GM18505 (cell line): ENCODE data around the gene KCNK6.
A peak's percentile ranks its signal among the peaks of the same experiment; 100 is the strongest.

Source experiments
- ATAC-seq: cut with Tn5 transposase; IDR thresholded peaks from one replicate; pipeline ENCODE4 v1.9.1; 2021; ENCODE audit not compliant: unreplicated experiment
- POLR2A ChIP-seq: IDR thresholded peaks from 4 replicates; pipeline ENCODE4 v1.6.1; 2011; ENCODE audit warnings: borderline replicate concordance; ENCODE audit not compliant: insufficient read depth, insufficient read length; ENCODE audit errors: extremely low read depth

The KCNK6 gene

GRCh38 chr19:38370299-38370698 lies 50.7 kb downstream of the KCNK6 start:
- no peak for TF ChIP-seq POLR2A
- no peak for ATAC-seq

GRCh38 chr19:38371081-38371480 lies 51.4 kb downstream of the KCNK6 start:
- no peak for ATAC-seq
- no peak for TF ChIP-seq POLR2A

GRCh38 chr19:38373907-38374331 lies 54.3 kb downstream of the KCNK6 start:
- no peak for ATAC-seq
- TF ChIP-seq POLR2A = no peak

GRCh38 chr19:38374332-38375097 lies 54.9 kb downstream of the KCNK6 start, which contains the start of gene PSMD8:
Gene PSMD8 (plus strand): TSS chr19:38374571. CDS start chr19:38374602, 31 bp downstream.
- TF ChIP-seq POLR2A = peak; percentile 98

GRCh38 chr19:38375098-38375493 lies 55.5 kb downstream of the KCNK6 start:
- no peak for TF ChIP-seq POLR2A
- no peak for ATAC-seq

More at GRCh38 chr19:38374332-38375097, 54.9 kb downstream of the KCNK6 start, which contains the start of gene PSMD8:
- ATAC-seq = peak; percentile 95

GRCh38 chr19:38375748-38376147 lies 56.1 kb downstream of the KCNK6 start:
- no peak for TF ChIP-seq POLR2A
- no peak for ATAC-seq

GRCh38 chr19:38376576-38376975 lies 56.9 kb downstream of the KCNK6 start:
- TF ChIP-seq POLR2A = no peak

GRCh38 chr19:38377052-38377451 lies 57.4 kb downstream of the KCNK6 start:
- no peak for TF ChIP-seq POLR2A
- ATAC-seq = no peak

More at GRCh38 chr19:38376576-38376975, 56.9 kb downstream of the KCNK6 start:
- ATAC-seq = no peak

GRCh38 chr19:38378866-38379265 lies 59.2 kb downstream of the KCNK6 start:
- no peak for TF ChIP-seq POLR2A
- ATAC-seq = no peak

GRCh38 chr19:38381138-38381537 lies 61.5 kb downstream of the KCNK6 start:
- ATAC-seq = no peak
- TF ChIP-seq POLR2A = no peak
